HG02610 (cell line): ENCODE measurements around the gene YOD1.
"Not testable (repeated sequence)": the region's sequence is repeated elsewhere in the genome, so short reads cannot be mapped to it uniquely, and the experiment has no call there.

ENCODE experiments used
- ATAC-seq: cut with Tn5 transposase; IDR thresholded peaks from one replicate; pipeline ENCODE4 v1.9.1; 2021; ENCODE audit warnings: mild to moderate bottlenecking, moderate library complexity; ENCODE audit not compliant: unreplicated experiment

The YOD1 gene

DNA sequence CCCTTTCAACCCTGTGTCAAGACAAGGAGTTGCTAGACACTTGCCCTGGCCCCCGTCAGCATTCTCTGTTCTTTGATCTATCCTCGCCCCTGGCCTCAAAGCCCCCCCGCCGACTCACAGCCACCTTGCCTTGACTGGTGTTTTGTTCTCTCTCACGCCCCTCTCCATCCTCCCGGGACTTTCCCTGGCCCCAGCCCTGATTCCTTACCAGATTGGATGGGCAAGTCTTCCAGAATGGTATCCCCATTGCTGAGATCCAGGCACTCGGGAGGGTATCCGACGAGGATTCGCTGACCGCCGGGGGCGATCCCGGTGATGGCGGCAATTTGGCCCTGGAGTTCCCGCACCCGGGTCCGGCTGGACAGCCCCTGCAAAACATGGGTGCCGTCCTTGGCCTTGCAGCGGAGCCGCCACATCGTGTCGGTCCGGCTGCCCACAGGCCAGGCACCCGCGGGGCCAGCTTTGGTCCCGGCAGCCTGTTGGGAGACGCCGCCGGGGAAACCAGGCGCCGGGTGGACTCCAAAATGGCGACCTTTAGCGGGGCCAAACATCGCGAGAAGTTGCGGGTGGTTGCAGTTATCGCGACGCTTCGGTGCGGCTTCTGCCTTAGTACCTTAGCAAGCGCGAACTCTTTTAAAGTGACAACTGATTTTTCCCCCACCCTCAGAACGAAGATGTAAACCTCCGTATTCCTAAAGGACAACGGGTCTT is 373 bp downstream of the YOD1 start:
- ATAC-seq, result peak; percentile 52

DNA sequence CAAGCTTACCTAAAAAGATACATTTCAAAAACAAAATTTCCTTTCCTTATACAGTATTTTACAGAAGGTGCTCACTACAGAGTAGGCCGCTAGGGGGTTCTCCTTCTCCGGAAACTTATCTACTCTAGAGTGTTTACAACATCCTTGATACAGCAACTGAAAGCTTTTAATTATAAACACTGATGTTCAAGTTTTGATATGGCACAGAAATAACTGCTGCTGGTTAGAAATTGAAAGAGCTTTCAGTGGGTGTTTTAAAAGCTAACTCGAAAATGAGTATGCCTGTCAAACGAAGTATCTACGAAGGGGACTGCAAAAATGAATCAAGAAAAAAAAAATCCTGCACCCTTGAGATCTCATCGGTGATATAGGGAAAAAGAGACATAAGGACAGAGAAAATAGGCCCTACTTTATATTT is 1.0 kb downstream of the YOD1 start:
- no peak for ATAC-seq

DNA sequence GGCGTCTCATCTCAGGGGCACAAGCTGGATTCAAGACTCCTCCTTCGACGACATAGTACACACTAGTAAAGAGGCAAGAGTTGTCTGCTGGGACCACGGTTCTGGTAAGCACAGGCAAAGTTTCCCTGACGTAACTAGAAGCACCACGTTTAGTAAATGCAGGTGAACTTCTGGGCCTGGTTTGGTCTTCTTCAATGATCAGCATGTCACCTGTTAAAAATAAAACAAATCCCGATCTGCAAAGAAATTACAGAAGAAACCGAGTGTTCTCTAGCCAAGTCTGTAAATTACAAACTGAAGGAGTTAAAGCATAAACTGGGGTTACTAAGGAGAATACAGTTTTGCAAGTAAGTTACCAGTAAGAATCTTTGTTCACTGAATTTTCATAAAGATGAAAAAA is 1.5 kb downstream of the YOD1 start:
- ATAC-seq, result no peak

DNA sequence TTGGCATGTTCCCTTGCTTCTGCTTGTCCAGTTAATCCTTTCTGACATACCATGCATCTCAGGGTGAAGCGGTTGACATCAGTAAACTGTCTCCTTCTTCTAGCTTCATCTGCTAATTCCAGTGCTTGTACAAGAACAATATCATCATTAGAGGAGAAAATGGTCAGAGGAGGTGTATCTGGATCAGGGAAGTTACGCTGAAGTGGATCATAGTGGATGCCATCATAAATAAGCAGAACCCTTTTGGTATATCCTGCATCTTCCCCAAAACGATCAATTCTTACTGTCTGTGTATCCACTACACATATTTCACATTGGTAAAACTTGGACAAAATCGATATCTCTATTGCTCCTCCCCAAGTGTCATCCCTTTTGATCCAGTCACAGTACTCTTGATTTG is 2.0 kb downstream of the YOD1 start:
- no peak for ATAC-seq

DNA sequence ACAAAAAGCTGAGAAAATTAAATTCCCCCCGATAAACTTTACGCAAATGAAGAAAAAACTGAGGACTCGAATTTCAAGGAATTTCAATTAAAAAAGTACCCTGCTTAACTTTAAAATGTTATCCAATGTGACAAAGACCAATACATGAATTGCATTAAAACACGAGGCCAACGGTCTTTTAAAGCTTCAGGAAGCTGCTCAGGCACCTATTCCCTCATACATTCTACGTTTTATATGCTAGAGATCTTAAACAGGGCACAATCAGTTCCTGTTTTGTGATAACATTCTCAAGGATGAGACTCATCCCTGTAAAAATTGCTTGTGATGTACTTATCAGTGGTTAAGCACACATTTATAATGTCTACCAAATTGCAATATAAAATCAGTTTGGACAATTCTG is 3.0 kb downstream of the YOD1 start:
- no peak for ATAC-seq

DNA sequence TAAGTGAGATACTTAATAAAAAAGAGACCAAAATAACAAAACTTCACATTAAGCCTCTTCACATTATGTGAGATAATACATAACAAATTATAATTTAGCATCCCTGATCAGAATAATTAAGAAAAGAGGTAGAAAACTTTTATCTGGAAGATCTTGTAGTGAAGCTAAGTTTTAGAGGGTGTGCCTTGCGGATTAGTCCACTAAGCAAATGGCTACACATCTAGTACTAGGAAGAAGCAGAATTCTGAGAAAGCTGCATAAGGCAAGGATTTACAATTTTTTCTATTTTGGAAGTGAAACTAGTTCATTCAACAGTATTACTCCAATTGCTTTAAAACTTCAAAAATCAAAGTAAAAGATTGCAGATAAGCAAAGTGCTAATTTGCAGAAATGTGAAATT is 3.5 kb downstream of the YOD1 start:
- ATAC-seq, result no peak

DNA sequence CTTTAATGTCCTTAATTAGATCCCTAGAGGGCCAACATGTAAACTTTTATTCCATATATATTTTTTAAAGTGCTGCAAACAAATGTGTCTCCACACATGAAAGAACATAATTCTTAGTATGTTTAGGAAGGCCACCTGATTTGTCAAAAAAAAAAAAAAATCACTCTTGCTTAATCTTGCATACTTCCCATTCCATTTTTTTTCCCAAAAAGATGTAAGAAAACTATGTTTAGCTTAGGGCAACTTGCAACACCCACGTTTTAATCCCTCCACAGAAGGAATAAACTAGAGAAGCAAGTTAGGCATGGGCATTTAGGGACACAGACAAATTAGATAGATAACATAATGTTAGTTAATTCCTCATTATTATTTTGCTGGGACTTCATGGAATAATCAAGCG is 5.6 kb downstream of the YOD1 start:
- ATAC-seq, result no peak

DNA sequence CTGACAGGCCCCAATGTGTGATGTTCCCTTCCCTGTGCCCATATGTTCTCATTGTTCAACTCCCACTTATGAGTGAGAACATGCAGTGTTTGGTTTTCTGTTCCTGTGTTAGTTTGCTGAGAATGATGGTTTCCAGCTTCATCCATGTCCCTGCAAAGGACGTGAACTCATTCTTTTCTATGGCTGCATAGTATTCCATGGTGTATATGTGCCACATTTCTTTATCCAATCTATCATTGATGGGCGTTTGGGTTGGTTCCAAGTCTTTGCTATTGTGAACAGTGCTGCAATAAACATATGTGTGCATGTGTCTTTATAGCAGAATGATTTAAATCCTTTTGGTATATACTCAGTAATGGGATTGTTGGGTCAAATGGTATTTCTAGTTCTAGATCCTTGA is 9.6 kb downstream of the YOD1 start:
- ATAC-seq, result not testable (repeated sequence)

DNA sequence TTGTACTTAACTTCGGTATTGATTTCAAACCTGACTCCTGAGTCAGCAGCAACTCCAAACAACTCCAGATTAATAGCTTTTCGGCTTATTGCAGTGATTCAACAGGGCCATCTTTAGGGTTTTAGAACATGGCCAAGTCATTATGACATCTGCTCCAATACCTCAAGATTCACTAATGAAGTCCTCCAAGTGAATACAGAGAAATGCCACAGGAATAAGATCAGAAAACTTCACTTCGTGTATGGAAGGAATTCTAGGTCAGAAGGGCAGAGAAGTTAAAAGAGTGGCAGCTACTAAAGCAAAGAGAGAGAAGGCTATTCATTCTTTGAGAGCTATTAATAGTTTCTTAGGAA is 10.9 kb downstream of the YOD1 start:
- ATAC-seq, result no peak

DNA sequence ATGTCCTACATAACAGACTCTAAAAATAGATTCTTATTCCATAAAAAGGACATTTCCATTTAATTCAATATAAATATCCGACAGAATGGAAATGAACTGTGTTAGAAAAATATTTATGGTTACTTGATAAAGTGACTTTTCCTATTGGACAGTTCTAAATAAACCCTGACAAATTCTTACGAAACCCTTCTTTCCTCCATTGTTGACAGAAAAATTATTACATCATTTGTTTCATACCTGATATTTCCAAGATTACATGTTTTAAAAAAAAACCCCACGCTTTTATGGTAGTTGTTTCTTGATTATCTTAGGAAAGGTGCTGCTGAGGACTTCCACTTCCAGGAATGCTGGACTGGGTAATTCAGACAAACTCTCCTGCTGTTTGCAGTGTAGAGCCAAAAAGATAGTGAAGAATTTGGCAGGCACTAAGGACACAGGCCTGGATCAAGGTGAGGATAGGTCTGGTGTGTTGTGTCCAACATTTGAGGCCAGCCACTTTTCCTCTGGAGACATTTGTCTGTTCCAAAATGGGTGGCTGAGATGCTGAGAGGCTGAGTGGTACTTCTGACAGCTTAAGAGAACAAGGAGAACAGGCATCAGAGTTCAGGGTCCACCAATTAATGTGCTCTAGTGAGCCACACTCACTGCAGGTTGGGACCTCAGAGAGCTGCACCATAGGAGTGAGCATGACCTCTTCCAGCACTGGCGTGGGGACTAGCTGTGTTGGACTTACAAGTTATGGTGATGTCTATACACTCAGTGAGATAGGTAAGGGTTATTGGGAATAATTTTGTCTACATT is 11.4 kb downstream of the YOD1 start:
- ATAC-seq, result no peak

DNA sequence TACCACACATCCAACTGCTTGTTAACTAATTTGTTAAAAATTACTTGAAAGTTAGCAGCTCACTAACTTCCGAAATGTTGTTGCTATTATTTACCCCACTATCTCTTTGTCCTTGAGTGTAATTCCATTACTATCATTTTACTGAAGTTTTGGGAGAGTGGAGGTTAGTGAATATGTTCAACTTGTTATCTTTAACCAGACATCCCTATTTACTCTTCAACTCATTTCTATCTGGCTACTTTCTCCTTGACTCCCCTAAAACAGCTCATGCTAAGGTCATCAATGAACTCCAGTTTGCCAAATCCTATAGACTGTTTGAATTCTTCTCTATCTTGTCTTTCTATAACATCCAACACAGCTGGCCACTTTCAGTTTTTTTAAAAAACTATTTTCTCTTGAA is 14.1 kb downstream of the YOD1 start:
- ATAC-seq, result no peak

DNA sequence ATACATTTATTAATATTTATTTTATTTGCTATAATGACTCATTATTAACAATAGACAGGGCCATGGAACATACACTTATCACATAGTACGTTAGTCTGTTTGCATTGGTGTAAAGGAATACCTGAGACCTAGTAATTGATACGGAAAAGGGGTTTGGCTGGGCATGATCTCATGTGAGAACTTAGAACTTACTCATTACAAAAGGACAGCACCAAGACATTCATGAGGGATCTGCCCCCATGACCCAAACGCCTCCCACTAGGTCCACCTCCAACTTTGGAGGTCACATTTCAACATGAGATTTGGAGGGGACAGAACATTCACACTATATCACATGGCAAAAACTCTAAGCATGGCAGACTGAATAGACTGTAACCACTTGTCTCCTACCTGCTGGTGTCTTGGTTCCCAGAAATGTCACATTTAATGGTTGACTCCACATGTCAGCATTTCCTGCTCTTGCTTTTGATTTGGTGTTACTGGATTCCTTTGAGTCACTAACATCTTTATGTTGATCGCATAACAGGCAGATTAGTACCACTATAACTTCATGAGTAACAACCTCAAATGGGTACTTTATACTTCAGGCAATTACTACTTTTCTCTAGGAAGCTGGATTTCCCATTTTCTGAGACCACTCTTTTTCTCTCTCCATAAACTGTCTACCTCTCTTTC is 15.0 kb downstream of the YOD1 start:
- no peak for ATAC-seq

DNA sequence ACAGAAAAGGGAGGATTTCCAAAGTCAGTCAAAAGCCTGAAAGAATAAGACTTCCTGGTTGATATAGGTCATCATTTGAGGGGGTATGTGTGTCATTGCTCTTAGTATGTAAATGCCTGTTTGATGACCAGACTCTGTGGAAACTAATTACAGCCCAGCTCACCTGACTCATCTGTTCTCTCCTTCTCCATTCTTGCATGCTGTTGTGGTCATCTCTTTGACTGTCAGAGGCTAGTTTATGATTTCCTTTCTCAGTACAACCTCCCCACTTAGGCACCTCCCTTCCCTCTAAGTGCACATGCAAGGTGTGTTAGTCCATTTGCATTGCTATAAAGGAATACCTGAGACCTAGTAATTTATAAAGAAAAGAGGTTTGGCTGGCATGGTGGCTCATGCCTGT is 16.0 kb downstream of the YOD1 start:
- no peak for ATAC-seq

DNA sequence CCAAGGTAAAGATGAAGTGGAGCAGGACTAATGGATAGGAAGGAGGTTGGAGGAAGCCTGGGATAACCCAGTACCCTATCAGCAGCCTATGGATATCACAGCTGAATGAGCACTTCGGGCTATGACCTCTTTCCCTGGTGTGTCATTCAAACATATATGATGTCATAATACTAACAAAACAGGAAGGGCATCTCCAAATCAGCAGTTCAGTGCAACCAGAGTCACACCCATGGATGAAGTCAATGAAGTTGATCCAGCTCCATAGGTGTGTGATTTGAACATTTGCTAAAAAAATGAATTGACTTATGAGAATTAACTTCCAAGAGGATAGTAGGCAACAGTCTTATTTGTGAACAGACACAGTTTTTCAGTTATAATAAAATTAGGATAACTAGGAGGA is 16.8 kb downstream of the YOD1 start:
- no peak for ATAC-seq

DNA sequence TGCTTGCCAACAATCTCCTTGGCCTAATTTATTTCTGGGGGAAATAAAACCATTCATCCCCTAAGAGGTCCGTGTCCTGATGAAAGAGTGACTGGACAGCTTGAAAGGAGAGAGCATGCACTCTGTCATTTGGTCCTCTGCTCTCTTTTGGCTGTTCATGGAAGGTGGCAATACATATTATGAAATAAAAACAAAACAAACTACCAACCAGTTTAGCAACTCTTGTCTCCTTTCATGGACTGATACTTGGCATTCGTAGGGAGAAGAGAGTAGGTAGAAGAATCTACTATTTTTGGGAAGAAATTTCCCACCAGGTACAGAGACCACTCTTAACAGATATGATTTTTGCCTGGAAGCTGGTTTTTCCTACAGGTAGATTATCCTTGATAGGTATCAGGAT is 17.7 kb downstream of the YOD1 start:
- no peak for ATAC-seq

DNA sequence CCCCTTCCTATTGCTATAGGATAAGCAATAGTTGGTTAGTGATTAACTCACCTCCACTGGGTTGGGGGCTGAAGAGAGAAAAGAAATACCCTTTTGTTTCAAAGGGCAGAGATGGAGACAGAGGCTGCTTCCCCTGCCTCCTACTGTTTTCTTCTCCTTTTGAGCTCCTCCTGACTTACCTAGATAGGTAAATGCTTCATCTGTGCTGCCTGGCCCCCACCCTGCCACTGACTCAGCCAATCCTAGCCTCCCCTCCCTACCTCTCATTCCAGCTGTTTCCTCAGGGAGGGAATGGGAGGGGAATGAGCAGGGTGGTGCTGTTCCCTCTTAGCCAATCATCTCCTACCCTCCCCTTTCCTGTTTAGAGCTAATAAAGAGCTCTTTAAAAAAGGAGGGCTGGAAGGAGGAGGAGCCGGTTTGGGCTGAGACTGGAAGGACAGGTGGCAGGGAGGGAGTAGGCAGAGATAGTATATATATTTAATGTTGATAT is 18.4 kb downstream of the YOD1 start, which contains the start of gene C1orf116:
TSS of gene C1orf116 (minus strand) at position 229 of the 490 bp plus-strand sequence. CDS start 5,158 bp downstream, outside the sequence.
- ATAC-seq, result no peak

DNA sequence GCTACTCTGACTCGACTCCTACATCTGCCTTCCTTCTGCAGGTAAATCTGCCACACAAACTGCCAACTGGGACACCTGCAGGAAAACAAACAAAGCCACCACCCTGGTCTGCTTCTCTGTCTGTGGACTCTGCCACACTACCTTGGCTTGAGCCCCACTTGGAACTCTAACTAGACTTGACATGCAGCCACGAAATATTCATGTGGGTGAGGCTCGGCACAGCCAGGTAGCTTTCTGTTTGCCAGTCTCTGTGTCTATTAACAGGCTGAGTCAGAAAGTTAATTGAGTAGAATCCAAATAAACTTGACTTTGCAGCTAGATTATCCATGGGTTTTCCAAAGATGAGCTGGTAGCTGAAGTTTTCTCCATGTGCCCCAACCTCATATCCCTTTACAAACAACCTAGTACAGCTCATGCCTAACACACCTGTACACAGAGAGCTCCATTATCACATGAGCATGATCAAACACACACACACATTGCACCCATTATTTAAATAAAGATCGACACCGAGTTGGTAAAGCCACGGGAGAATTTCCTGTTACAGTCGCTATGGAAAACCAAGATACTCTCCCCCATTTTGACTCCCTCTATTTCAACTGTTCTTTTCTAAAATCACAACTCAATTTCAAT is 19.3 kb downstream of the YOD1 start:
- no peak for ATAC-seq

DNA sequence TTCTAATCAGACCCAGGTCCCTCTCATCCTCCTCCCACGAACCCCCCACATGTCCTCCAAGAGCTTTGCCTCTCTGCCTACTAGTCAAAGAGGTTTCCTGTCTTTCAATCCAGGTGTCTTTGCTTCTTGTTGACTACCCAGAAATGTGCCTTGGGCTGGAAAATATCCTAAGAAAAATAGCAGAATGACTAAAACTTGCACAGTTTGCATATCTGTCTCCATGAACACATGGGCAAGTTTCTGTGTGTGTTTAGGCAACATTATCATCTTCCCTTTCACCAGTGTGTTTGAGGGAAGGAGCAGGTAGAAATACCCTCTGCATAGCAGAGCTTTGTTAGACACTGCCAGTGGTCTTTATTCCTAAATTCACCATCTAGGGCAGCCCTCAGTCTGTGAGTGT is 20.0 kb downstream of the YOD1 start:
- ATAC-seq, result no peak

DNA sequence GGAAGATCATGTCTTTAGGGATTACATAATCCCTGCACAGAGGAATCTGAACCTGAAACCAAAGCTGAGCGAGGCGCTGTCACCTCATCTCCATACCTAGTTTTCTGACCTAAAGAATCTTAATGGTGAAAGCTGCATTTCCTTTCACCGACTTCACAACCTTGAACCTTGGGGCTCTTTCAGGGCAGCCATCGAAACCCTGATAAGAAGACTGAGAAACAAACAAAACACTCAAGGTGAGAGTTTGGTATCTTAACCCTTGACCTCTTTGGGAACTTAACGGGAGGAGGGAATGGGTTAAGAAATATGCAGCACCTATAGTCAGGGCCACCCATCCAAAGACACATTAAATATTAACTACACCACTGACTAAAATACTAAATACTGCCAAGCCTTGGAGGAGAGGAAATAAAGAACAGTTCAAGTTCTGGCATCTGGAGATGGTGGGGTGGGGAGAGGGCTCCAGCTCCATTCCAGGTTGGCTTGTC is 20.4 kb downstream of the YOD1 start:
- ATAC-seq, result no peak

DNA sequence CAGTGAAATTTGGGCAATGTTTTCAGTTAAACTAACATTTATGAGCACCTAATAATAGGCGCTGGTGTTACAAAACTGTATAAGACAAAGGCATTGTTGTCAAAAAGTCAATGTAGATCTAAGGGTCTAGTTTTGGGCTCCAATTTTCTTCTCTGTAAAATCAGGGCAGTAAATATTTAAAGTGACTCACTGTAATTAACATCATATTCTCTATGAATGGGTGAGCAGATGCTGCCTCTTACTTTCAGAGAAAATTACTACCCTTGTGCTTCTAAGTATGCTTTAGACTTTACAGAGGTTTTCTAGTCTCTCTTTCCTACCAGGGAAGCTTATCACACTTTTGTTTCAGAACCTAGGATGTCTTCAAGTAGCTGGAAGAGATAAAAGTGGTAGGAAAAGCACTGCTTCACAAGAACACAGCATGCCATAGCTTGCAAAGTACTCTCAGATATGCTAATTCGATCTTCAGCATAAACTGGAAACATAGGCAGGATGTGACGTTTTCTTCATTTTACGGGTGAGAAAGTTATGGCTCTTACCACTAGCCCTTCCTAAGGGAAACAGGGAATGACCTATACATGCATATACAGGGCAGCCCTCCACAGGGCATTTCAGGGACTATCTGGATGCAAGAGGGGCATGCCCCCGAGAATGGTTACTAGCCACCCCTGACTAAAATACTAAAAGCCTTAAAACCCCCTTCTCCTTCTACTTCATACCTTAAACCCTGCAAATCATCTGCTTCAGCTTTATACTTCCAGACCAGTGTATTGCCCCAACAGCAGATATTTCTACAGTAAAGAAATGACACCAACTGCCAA is 21.1 kb downstream of the YOD1 start:
- no peak for ATAC-seq
